T-cell (primary cell): ENCODE results near the gene CDC42EP5. TPM values are rescaled to one million over a fixed set of nuclear protein-coding genes. Genes with fewer than 3 reads are reported as not detected.

ENCODE experiments used
- ATAC-seq, 4 experiments: fragments of 200-7000 bp in 3 of 4; fragments of 150-1000 bp in 1 of 4; cut with Tn5 transposase; replicated peaks in 1 of 4; 1 replicate in 3 of 4; 2 replicates in 1 of 4; pipeline ENCODE4 v1.10.0; 2021; ENCODE audit warnings: moderate library complexity in 3 of 4, mild to moderate bottlenecking in 2 of 4, moderate number of reproducible peaks in 1 of 4
- CTCF ChIA-PET, 2 donors: fragments of 300-600 bp; sonication (Branson Sonifier 250); formaldehyde crosslinking; loops; one replicate each; lab custom pipeline; 2022; ENCODE audit warnings: antibody characterized with exemption in 2 of 2; lab: Charles Lee
- POLR2A ChIA-PET, 2 donors: fragments of 300-600 bp; sonication (Branson Sonifier 250); formaldehyde crosslinking; loops; one replicate each; lab custom pipeline; 2022; ENCODE audit warnings: antibody characterized with exemption in 2 of 2; lab: Charles Lee
- DNase-seq, 35 experiments: peaks; one replicate each; pipeline versions ENCODE4 v3.0.0 to v3.0.0-alpha.2; 2013 to 2023
- H3K27ac ChIP-seq: one replicate; pipeline ENCODE4 v1.5.1; 2013; ENCODE audit warnings: low read length
- H3K27me3 ChIP-seq, 2 experiments: replicated peaks in 1 of 2; 1 replicate in 1 of 2; 2 replicates in 1 of 2; pipeline versions ENCODE4 v1.6.1 to v1.7.0; 2013; ENCODE audit warnings: low read length in 1 of 2, mixed read lengths in 1 of 2; ENCODE audit not compliant: control insufficient read depth in 2 of 2, insufficient read depth in 2 of 2; ENCODE audit errors: extremely low read depth in 1 of 2
- H3K36me3 ChIP-seq, 2 donors: 1 replicate in 1 of 2; 2 replicates in 1 of 2; pipeline versions ENCODE4 v1.6.1 to v1.7.0; 2013; ENCODE audit warnings: low read length in 1 of 2; ENCODE audit not compliant: control insufficient read depth in 2 of 2, insufficient read depth in 1 of 2; ENCODE audit errors: extremely low read depth in 1 of 2
- H3K4me1 ChIP-seq, 2 experiments: 1 replicate in 1 of 2; 2 replicates in 1 of 2; pipeline versions ENCODE4 v1.6.1 to v1.7.0; 2013; ENCODE audit warnings: low read length in 2 of 2, mixed read lengths in 1 of 2; ENCODE audit not compliant: insufficient read depth in 2 of 2, control insufficient read depth in 1 of 2; ENCODE audit errors: extremely low read depth in 1 of 2
- H3K4me3 ChIP-seq, 2 donors: 1 replicate in 1 of 2; 2 replicates in 1 of 2; pipeline versions ENCODE4 v1.5.1 to v1.7.0; 2013; ENCODE audit warnings: mild to moderate bottlenecking in 2 of 2, low read length in 1 of 2, moderate library complexity in 1 of 2; ENCODE audit not compliant: control insufficient read depth in 1 of 2; ENCODE audit errors: extremely low read depth in 1 of 2
- H3K9me3 ChIP-seq: 2 replicates; pipeline ENCODE4 v1.7.0; 2013
- H3K27ac Mint-ChIP-seq, 2 donors: one replicate each; pipeline ENCODE4 v1.8.0; 2020 to 2021; ENCODE audit warnings: mild to moderate bottlenecking in 2 of 2, mixed read lengths in 2 of 2
- H3K27me3 Mint-ChIP-seq, 2 donors: one replicate each; pipeline ENCODE4 v1.8.0; 2021 to 2022; ENCODE audit warnings: mixed read lengths in 2 of 2
- H3K36me3 Mint-ChIP-seq: one replicate; pipeline ENCODE4 v1.8.0; 2021; ENCODE audit warnings: mixed read lengths
- H3K4me1 Mint-ChIP-seq, 3 donors: one replicate each; pipeline ENCODE4 v1.8.0; 2020 to 2022; ENCODE audit warnings: mixed read lengths in 3 of 3, mild to moderate bottlenecking in 1 of 3
- H3K4me3 Mint-ChIP-seq, 3 donors: one replicate each; pipeline ENCODE4 v1.8.0; 2020 to 2022; ENCODE audit warnings: mild to moderate bottlenecking in 3 of 3, mixed read lengths in 3 of 3, moderate library complexity in 3 of 3
- H3K9me3 Mint-ChIP-seq, 3 donors: one replicate each; pipeline ENCODE4 v1.8.0; 2020 to 2022; ENCODE audit warnings: mixed read lengths in 3 of 3
- WGBS: methylation state at CpG from one replicate; pipeline ENCODE4 v1.1.5; 2013; ENCODE audit warnings: missing lambda C conversion rate; ENCODE audit not compliant: insufficient coverage; 5-methylcytosine and 5-hydroxymethylcytosine counted together
- total RNA-seq, 35 experiments: library from RNA in 6 of 35; stranded (reverse) in 6 of 35; fragments of 120-200 nt in 1 of 35; gene quantifications; one replicate each; pipeline versions ENCODE4 v1.2.1 to v1.2.4 and lab custom pipeline; 2013 to 2026

CDC42EP5 gene
- total RNA-seq, 5 donors from 2014 or later (not counting 1 experiment from before 2014, with no cell fraction given) = 0.43 TPM; not detected in 4

DNA sequence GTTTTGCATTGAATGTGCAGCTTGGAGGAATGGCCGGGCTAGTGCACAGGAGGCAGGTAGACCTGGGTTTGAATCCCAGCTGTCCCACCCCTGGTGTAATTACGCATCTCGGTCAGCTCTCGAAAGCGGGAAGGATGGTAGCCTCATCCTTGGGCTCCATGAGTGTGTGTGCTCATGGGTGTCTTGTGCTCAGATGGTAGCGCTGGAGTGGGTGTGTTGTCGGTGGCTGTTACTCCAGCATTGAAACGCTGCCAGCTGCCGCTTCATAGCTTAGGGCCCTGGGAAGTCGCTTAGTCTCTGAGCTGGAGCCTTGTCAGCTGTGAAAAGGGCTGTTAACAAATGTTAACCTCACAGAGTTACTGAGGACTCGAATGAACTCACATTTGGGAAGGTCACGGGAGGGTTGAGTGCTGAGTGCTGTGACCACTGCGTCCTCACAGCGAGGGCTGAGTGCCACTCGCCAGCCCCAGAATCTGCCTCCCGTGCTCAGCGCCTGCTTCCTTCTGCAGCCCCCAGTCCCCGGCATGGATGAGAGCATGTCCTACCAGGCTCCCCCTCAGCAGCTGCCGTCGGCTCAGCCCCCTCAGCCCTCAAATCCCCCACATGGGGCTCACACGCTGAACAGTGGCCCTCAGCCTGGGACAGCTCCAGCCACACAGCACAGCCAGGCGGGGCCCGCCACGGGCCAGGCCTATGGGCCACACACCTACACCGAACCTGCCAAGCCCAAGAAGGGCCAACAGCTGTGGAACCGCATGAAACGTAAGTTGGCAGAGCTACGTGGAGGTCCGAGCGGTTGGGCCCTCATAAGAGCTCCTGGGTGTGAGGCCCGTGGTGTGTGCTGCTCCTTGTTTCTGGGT, 18.9 kb downstream of the CDC42EP5 start:
- POLR2A ChIA-PET = interaction anchor here in 1 of 2 donors (1.7 kb wide), 1 partner anchor 9 kb away, joined by 4 read pairs; the partner anchor contains the start of gene LENG9
- Mint-ChIP-seq H3K4me1 (peaks cover 44 to 51% (median 45%) of the 10 kb centered on the region in 3 donors), H3K27ac (no peak overlapping the region), H3K36me3 (peaks cover 54% of the 10 kb centered on the region), H3K4me3 (no peak overlapping the region), H3K9me3 (no peaks in the 10 kb centered on the region), H3K27me3 (no peaks in the 10 kb centered on the region)
- peaks cover 34 to 92% of the 10 kb centered on the region in 2 donors for H3K36me3 ChIP-seq
- WGBS = 95% methylated on average over 29 of the region's 31 CpGs
- H3K27me3 ChIP-seq = no peaks in the 10 kb centered on the region
- ATAC-seq (no peak), DNase-seq (no peak)
- no peak overlapping the region for H3K27ac ChIP-seq
- H3K4me3 ChIP-seq = no peak overlapping the region
- H3K4me1 ChIP-seq = peaks cover 6 to 61% of the 10 kb centered on the region in 2 experiments
- no peaks in the 10 kb centered on the region for H3K9me3 ChIP-seq
- CTCF ChIA-PET = no interaction called here

DNA sequence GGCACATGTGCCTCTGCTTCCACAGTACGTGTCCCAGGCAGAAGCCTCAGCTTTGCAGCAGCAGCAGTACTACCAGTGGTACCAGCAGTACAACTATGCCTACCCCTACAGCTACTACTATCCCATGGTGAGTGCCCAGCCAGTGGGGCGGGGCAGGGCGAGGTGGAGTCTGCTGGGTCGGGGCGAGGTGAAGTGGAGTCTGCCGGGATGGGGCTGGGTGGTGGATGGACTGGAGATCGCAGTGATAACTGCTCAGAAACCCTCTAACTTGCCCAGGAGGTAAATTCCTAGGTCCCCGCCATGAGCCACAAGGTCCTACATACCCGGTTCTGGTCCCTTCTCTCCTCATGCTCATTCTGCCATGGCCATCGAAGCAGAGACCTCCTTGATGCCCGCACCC, 20.5 kb downstream of the CDC42EP5 start:
- Mint-ChIP-seq H3K9me3 (no peaks in the 10 kb centered on the region), H3K4me1 (peaks cover 42 to 52% (median 46%) of the 10 kb centered on the region in 3 donors), H3K4me3 (peak overlapping the region in 1 of 3 donors; percentile 4), H3K36me3 (peaks cover 41% of the 10 kb centered on the region), H3K27ac (no peak overlapping the region), H3K27me3 (no peaks in the 10 kb centered on the region)
- Histone ChIP-seq H3K9me3 (no peaks in the 10 kb centered on the region), H3K4me1 (peaks cover 10 to 57% of the 10 kb centered on the region in 2 experiments), H3K36me3 (peaks cover 33 to 77% of the 10 kb centered on the region in 2 donors), H3K27me3 (no peaks in the 10 kb centered on the region), H3K27ac (no peak overlapping the region), H3K4me3 (no peak overlapping the region)
- CTCF ChIA-PET = no interaction called here
- no peak for DNase-seq
- ATAC-seq = no peak
- POLR2A ChIA-PET = interaction anchor here (0.8 to 1.7 kb wide), 2 partner anchors 9 to 11 kb away, joined by 3 to 4 read pairs; partner anchors contain the start of gene LENG9 (in 1 of the 2)
- WGBS = 85% methylated on average over 4 of the region's 11 CpGs

- Mint-ChIP-seq H3K4me1 (peaks cover 47 to 53% (median 52%) of the 10 kb centered on the region in 3 donors), H3K4me3 (peak overlapping the region in 1 of 3 donors; percentile 100), H3K27ac (no peak overlapping the region), H3K27me3 (no peaks in the 10 kb centered on the region), H3K9me3 (no peaks in the 10 kb centered on the region), H3K36me3 (peaks cover 41% of the 10 kb centered on the region)
- Histone ChIP-seq H3K27ac (no peak overlapping the region), H3K36me3 (peaks cover 29 to 71% of the 10 kb centered on the region in 2 donors), H3K4me3 (no peak overlapping the region), H3K9me3 (no peaks in the 10 kb centered on the region), H3K27me3 (no peaks in the 10 kb centered on the region), H3K4me1 (peaks cover 14 to 62% of the 10 kb centered on the region in 2 experiments)
- DNase-seq (no peak), ATAC-seq (no peak)
- ChIA-PET CTCF (no interaction called here), POLR2A (no interaction called here)
- WGBS = 95% methylated on average over 11 of the region's 11 CpGs
Observed at GRCh38 chr19:54451997-54452396, 21.1 kb downstream of the CDC42EP5 start.

GRCh38 chr19:54451331-54451871, 21.7 kb downstream of the CDC42EP5 start:
- Histone ChIP-seq H3K27me3 (no peaks in the 10 kb centered on the region), H3K4me1 (peaks cover 17 to 62% of the 10 kb centered on the region in 2 experiments), H3K27ac (peak overlapping the region; percentile 45), H3K36me3 (peaks cover 27 to 65% of the 10 kb centered on the region in 2 donors), H3K4me3 (no peak overlapping the region), H3K9me3 (no peaks in the 10 kb centered on the region)
- ChIA-PET POLR2A (interaction anchor here in 1 of 2 donors (0.5 kb wide), 1 partner anchor 9 kb away, joined by 4 read pairs; no protein-coding TSS in a partner anchor), CTCF (no interaction called here)
- H3K4me3 Mint-ChIP-seq = peak overlapping the region; percentile 98 to 100 (median 99)
- H3K36me3 Mint-ChIP-seq = peaks cover 41% of the 10 kb centered on the region
- DNase-seq (no peak), ATAC-seq (no peak)
- no peaks in the 10 kb centered on the region for H3K9me3 Mint-ChIP-seq
- WGBS = 80% methylated on average over 1 of the region's 9 CpGs
- H3K4me1 Mint-ChIP-seq = peaks cover 50 to 56% (median 52%) of the 10 kb centered on the region in 3 donors
- H3K27ac Mint-ChIP-seq = peak overlapping the region; percentile 6 to 94
- no peaks in the 10 kb centered on the region for H3K27me3 Mint-ChIP-seq

DNA sequence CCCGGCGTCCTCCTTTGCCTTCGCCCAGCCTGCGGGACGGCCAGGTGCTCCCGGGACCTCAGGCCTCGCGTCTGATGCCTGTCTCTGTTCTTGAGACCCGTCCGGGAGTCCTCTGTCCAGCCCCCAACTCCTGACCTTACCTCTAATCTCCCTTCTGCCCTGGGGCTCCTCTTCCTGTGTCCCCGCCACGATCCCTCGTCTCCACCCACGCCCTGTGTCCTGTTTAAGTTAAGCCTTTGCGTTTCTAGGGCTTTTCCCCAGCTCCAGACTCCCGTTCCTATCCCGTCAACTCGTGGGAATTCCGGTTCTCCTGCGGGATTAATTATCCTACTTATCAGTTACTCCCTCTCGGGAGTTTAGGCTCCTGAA, 23.4 kb downstream of the CDC42EP5 start:
- H3K27me3 Mint-ChIP-seq = no peaks in the 10 kb centered on the region
- peak overlapping the region; percentile 71 to 98 for H3K4me3 ChIP-seq
- peak overlapping the region; percentile 93 to 94 for H3K27ac Mint-ChIP-seq
- H3K27ac ChIP-seq = peak overlapping the region; percentile 90
- no peaks in the 10 kb centered on the region for H3K9me3 Mint-ChIP-seq
- POLR2A ChIA-PET = no interaction called here
- 2% methylated on average over 17 of the region's 21 CpGs for WGBS
- ATAC-seq (no peak), DNase-seq (no peak)
- peaks cover 37% of the 10 kb centered on the region for H3K36me3 Mint-ChIP-seq
- H3K4me1 Mint-ChIP-seq = peaks cover 47 to 58% (median 53%) of the 10 kb centered on the region in 3 donors
- peaks cover 17 to 62% of the 10 kb centered on the region in 2 experiments for H3K4me1 ChIP-seq
- H3K36me3 ChIP-seq = peaks cover 14 to 54% of the 10 kb centered on the region in 2 donors
- no peaks in the 10 kb centered on the region for H3K27me3 ChIP-seq
- CTCF ChIA-PET = no interaction called here
- H3K9me3 ChIP-seq = no peaks in the 10 kb centered on the region
- H3K4me3 Mint-ChIP-seq = peak overlapping the region; percentile 98 to 100 (median 99)
